Measurements from ENCODE around the gene CHAD.
"Not testable (repeated sequence)": the region's sequence is repeated elsewhere in the genome, so short reads cannot be mapped to it uniquely, and the experiment has no call there.

Gene CHAD

GRCh38 chr17:50457621-50458020 is 11.1 kb downstream of the CHAD start:
- no peak for DNase-seq (ENCODE audit: low read depth in 2 of 2)

- DNase-seq (ENCODE audit: low read depth in 2 of 2), result no peak
Measured at GRCh38 chr17:50453901-50454300, 14.8 kb downstream of the CHAD start.

GRCh38 chr17:50452630-50453300 is 15.9 kb downstream of the CHAD start:
- no peak for DNase-seq (ENCODE audit: low read depth in 2 of 2)

GRCh38 chr17:50451943-50452629 is 16.6 kb downstream of the CHAD start:
- DNase-seq (ENCODE audit: low read depth in 2 of 2), result no peak

- DNase-seq (ENCODE audit: low read depth in 2 of 2), result no peak
Measured at GRCh38 chr17:50448643-50449042, 20.0 kb downstream of the CHAD start.

GRCh38 chr17:50447870-50448595 is 20.6 kb downstream of the CHAD start:
- no peak for DNase-seq (ENCODE audit: low read depth in 2 of 2)

- DNase-seq (ENCODE audit: low read depth in 2 of 2), result no peak
Measured at GRCh38 chr17:50445730-50446325, 22.9 kb downstream of the CHAD start.

GRCh38 chr17:50444841-50445715 is 23.6 kb downstream of the CHAD start:
- no peak for DNase-seq (ENCODE audit: low read depth in 2 of 2)

- no peak for DNase-seq (ENCODE audit: low read depth in 2 of 2)
Measured at GRCh38 chr17:50443505-50443974, 25.1 kb downstream of the CHAD start.

GRCh38 chr17:50440838-50441829 is 27.5 kb downstream of the CHAD start:
- no peak for DNase-seq (ENCODE audit: low read depth in 2 of 2)

GRCh38 chr17:50440172-50440837 is 28.4 kb downstream of the CHAD start:
- DNase-seq (ENCODE audit: low read depth in 2 of 2), result no peak

- DNase-seq (ENCODE audit: low read depth in 2 of 2), result no peak
Measured at GRCh38 chr17:50439008-50439407, 29.7 kb downstream of the CHAD start.

- no peak for DNase-seq (ENCODE audit: low read depth in 2 of 2)
Measured at GRCh38 chr17:50437409-50437808, 31.3 kb downstream of the CHAD start.

GRCh38 chr17:50432125-50432762 is 36.4 kb downstream of the CHAD start:
- DNase-seq (ENCODE audit: low read depth in 2 of 2), result no peak

- no peak for DNase-seq (ENCODE audit: low read depth in 2 of 2)
Measured at GRCh38 chr17:50430821-50431618, 37.7 kb downstream of the CHAD start.

GRCh38 chr17:50429793-50430192 is 38.9 kb downstream of the CHAD start:
- DNase-seq (ENCODE audit: low read depth in 2 of 2), result no peak

- DNase-seq (ENCODE audit: low read depth in 2 of 2), result no peak
Measured at GRCh38 chr17:50428831-50429424, 39.8 kb downstream of the CHAD start.

GRCh38 chr17:50428126-50428525 is 40.6 kb downstream of the CHAD start:
- not testable (repeated sequence) for DNase-seq (ENCODE audit: low read depth in 2 of 2)

Data from activated CD4-positive, alpha-beta T cell treated with anti-CD3 and anti-CD28 coated beads for 24 hours (primary cell).